Calu3 (cell line): ENCODE results near the gene ARHGAP6. TPM values are rescaled to one million over a fixed set of nuclear protein-coding genes. Genes with fewer than 3 reads are reported as not detected.

Experiments used
- BruUV-seq: library from RNA; stranded (reverse); fragments of 400-500 nt; replicated peaks from 2 replicates; lab custom pipeline; 2021; lab: Mats Ljungman, UMichigan
- CTCF ChIA-PET: fragments of 300-600 bp; sonication (Branson Sonifier 250); formaldehyde crosslinking; loops from one replicate; lab custom pipeline; 2022; ENCODE audit warnings: antibody characterized with exemption; lab: Charles Lee
- DNase-seq: peaks from one replicate; pipeline ENCODE4 v3.0.0; 2022
- H3K27ac Mint-ChIP-seq: one replicate; pipeline ENCODE4 v1.8.0; 2022; ENCODE audit warnings: mixed read lengths; ENCODE audit not compliant: unreplicated experiment
- H3K27me3 Mint-ChIP-seq: one replicate; pipeline ENCODE4 v1.8.0; 2022; ENCODE audit warnings: mixed read lengths; ENCODE audit not compliant: unreplicated experiment
- H3K36me3 Mint-ChIP-seq: one replicate; pipeline ENCODE4 v1.8.0; 2022; ENCODE audit warnings: mild to moderate bottlenecking, moderate library complexity, mixed read lengths; ENCODE audit not compliant: insufficient read depth, unreplicated experiment
- H3K4me1 Mint-ChIP-seq: one replicate; pipeline ENCODE4 v1.8.0; 2022; ENCODE audit warnings: mild to moderate bottlenecking, low read depth, mixed read lengths; ENCODE audit not compliant: unreplicated experiment
- H3K4me3 Mint-ChIP-seq: one replicate; pipeline ENCODE4 v1.8.0; 2022; ENCODE audit warnings: mild to moderate bottlenecking, low read depth, moderate library complexity, mixed read lengths; ENCODE audit not compliant: unreplicated experiment
- H3K9me3 Mint-ChIP-seq: one replicate; pipeline ENCODE4 v1.8.0; 2022; ENCODE audit warnings: low read depth, mixed read lengths; ENCODE audit not compliant: unreplicated experiment
- CTCF ChIP-seq: fragments of 200-600 bp; IDR thresholded peaks from one replicate; pipeline ENCODE4 v1.8.0; 2022; ENCODE audit warnings: antibody characterized with exemption; ENCODE audit not compliant: unreplicated experiment
- intact Hi-C: fragments of 100-400 bp; cut with micrococcal nuclease; formaldehyde crosslinking; loops from one replicate; pipeline ENCODE4 v1.10.0; 2022; ENCODE audit not compliant: unreplicated experiment
- total RNA-seq: library from RNA; stranded (reverse); gene quantifications from 2 replicates; pipeline ENCODE4 v1.2.3, GENCODE V29; 2022

Gene ARHGAP6
- total RNA-seq, 1 experiment from 2014 or later = not detected

- Mint-ChIP-seq H3K4me3 (no peak overlapping the region), H3K27me3 (peaks cover 88% of the 10 kb centered on the region), H3K4me1 (no peaks in the 10 kb centered on the region), H3K27ac (no peak overlapping the region), H3K36me3 (no peaks in the 10 kb centered on the region), H3K9me3 (no peaks in the 10 kb centered on the region)
- DNase-seq = no peak
- BruUV-seq = no TSS peak
- CTCF ChIA-PET = no interaction called here
- intact Hi-C loops = no loop called here
- no peak for TF ChIP-seq CTCF
Measured at GRCh38 chrX:11611161-11611560, 54.6 kb downstream of the ARHGAP6 start.

- H3K4me3 Mint-ChIP-seq = no peak overlapping the region
- H3K4me1 Mint-ChIP-seq = no peaks in the 10 kb centered on the region
- DNase-seq = no peak
- H3K36me3 Mint-ChIP-seq = no peaks in the 10 kb centered on the region
- H3K27ac Mint-ChIP-seq = no peak overlapping the region
- no peaks in the 10 kb centered on the region for H3K9me3 Mint-ChIP-seq
- H3K27me3 Mint-ChIP-seq = peaks cover 86% of the 10 kb centered on the region
- CTCF ChIA-PET = no interaction called here
- TF ChIP-seq CTCF = no peak
- BruUV-seq = no TSS peak
- intact Hi-C loops = no loop called here
Measured at GRCh38 chrX:11609109-11609508, 56.6 kb downstream of the ARHGAP6 start.

- H3K27me3 Mint-ChIP-seq = peaks cover 69% of the 10 kb centered on the region
- no peaks in the 10 kb centered on the region for H3K4me1 Mint-ChIP-seq
- H3K27ac Mint-ChIP-seq = no peak overlapping the region
- no TSS peak for BruUV-seq
- H3K9me3 Mint-ChIP-seq = no peaks in the 10 kb centered on the region
- no peak overlapping the region for H3K4me3 Mint-ChIP-seq
- intact Hi-C loops = no loop called here
- H3K36me3 Mint-ChIP-seq = no peaks in the 10 kb centered on the region
- CTCF ChIA-PET = no interaction called here
- DNase-seq = no peak
- TF ChIP-seq CTCF = no peak
Measured at GRCh38 chrX:11606408-11606807, 59.3 kb downstream of the ARHGAP6 start.

GRCh38 chrX:11600578-11600977 lies 65.1 kb downstream of the ARHGAP6 start:
- H3K36me3 Mint-ChIP-seq = no peaks in the 10 kb centered on the region
- no TSS peak for BruUV-seq
- H3K4me3 Mint-ChIP-seq = no peak overlapping the region
- CTCF ChIA-PET = no interaction called here
- no peak for DNase-seq
- H3K9me3 Mint-ChIP-seq = no peaks in the 10 kb centered on the region
- H3K4me1 Mint-ChIP-seq = no peaks in the 10 kb centered on the region
- no peak overlapping the region for H3K27ac Mint-ChIP-seq
- intact Hi-C loops = no loop called here
- no peak for TF ChIP-seq CTCF
- H3K27me3 Mint-ChIP-seq = peaks cover 64% of the 10 kb centered on the region
